HepG2 (cell line): ENCODE results near the gene VSIR. TPM values are rescaled to one million over a fixed set of nuclear protein-coding genes. Genes with fewer than 3 reads are reported as not detected.

ENCODE experiments used
- ATAC-seq: fragments of 200-7000 bp; cut with Tn5 transposase; 3 replicates; pipeline ENCODE4 v1.9.1; 2020; ENCODE audit warnings: mild to moderate bottlenecking, moderate library complexity
- BruUV-seq: library from RNA; stranded (reverse); fragments of 400-500 nt; replicated peaks from 2 replicates; lab custom pipeline; 2021; lab: Mats Ljungman, UMichigan
- CTCF ChIA-PET: fragments of 300-600 bp; formaldehyde crosslinking; extraction: SDS; loops from one replicate; lab custom pipeline; 2021; ENCODE audit warnings: low total read pairs, inconsistent platforms, low intra/inter-chr PET ratio; lab: Yijun Ruan, JAX
- POLR2A ChIA-PET: fragments of 350-600 bp; sonication (Branson Sonifier 250); formaldehyde crosslinking; loops from one replicate; lab custom pipeline; 2020; ENCODE audit warnings: antibody characterized with exemption, inconsistent platforms; lab: Yijun Ruan, JAX
- DNase-seq: peaks from one replicate; pipeline ENCODE4 v3.0.0-alpha.2; 2015; ENCODE audit warnings: low spot score
- FAIRE-seq: peaks from 3 replicates; lab custom pipeline; 2011; peaks lifted over from hg19 to GRCh38; lab: Jason Lieb, UNC
- H2AFZ ChIP-seq: one replicate; pipeline ENCODE4 v1.6.1; 2011; ENCODE audit warnings: low read length, inconsistent platforms
- H3K27ac ChIP-seq: fragments of 300-600 bp; 3 replicates; pipeline ENCODE4 v1.8.0; 2011; ENCODE audit warnings: mixed run types, mild to moderate bottlenecking, mixed read lengths, low read length, inconsistent platforms; ENCODE audit not compliant: insufficient read depth; ENCODE audit errors: extremely low read length
- H3K27me3 ChIP-seq, 2 experiments: fragments of 200-600 bp in 1 of 2; 2 replicates in 1 of 2; 3 replicates in 1 of 2; pipeline versions ENCODE4 v1.6.0 to v1.8.0; 2011; ENCODE audit warnings: low read length in 2 of 2, mild to moderate bottlenecking in 2 of 2, moderate library complexity in 2 of 2, inconsistent platforms in 1 of 2; ENCODE audit not compliant: insufficient read depth in 2 of 2, control insufficient read depth in 1 of 2
- H3K36me3 ChIP-seq, 2 experiments: fragments of 200-600 bp in 1 of 2; replicated peaks in 1 of 2; 2 replicates in 1 of 2; 3 replicates in 1 of 2; pipeline versions ENCODE4 v1.5.1 to v1.8.0; 2011; ENCODE audit warnings: low read length in 2 of 2, inconsistent platforms in 1 of 2; ENCODE audit not compliant: insufficient read depth in 2 of 2, control insufficient read depth in 1 of 2
- H3K4me1 ChIP-seq: 2 replicates; pipeline ENCODE4 v1.5.1; 2012; ENCODE audit warnings: low read length, inconsistent platforms; ENCODE audit not compliant: insufficient read depth
- H3K4me2 ChIP-seq: 2 replicates; pipeline ENCODE4 v1.6.0; 2011; ENCODE audit warnings: low read depth, low read length, inconsistent platforms
- H3K4me3 ChIP-seq, 3 experiments: fragments of 200-600 bp in 1 of 3; sonication (generic), shearing (Covaris generic) in 1 of 3; replicated peaks in 1 of 3; 2 replicates each; pipeline ENCODE4 v1.5.1; 2011 to 2016; ENCODE audit warnings: low read length in 3 of 3, inconsistent platforms in 2 of 3, low read depth in 2 of 3, mild to moderate bottlenecking in 2 of 3, control low read depth in 1 of 3, mixed read lengths in 1 of 3; ENCODE audit not compliant: insufficient read depth in 1 of 3
- H3K79me2 ChIP-seq: one replicate; pipeline ENCODE4 v1.6.1; 2011; ENCODE audit warnings: low read length, inconsistent platforms; ENCODE audit not compliant: insufficient read depth
- H3K9ac ChIP-seq: 2 replicates; pipeline ENCODE4 v1.6.0; 2011; ENCODE audit warnings: mild to moderate bottlenecking, low read depth, low read length, inconsistent platforms; ENCODE audit not compliant: insufficient read depth
- H3K9me3 ChIP-seq: 2 replicates; pipeline ENCODE4 v1.5.1; 2012; ENCODE audit warnings: mild to moderate bottlenecking, low read length
- H4K20me1 ChIP-seq: 2 replicates; pipeline ENCODE4 v1.6.0; 2011; ENCODE audit warnings: inconsistent platforms, mild to moderate bottlenecking, low read length, moderate library complexity; ENCODE audit not compliant: insufficient read depth
- CBX2 ChIP-seq, 2 experiments: fragments of 200-600 bp in 1 of 2; sonication (generic); formaldehyde crosslinking in 1 of 2; IDR thresholded peaks; 2 replicates each; pipeline versions ENCODE4 v1.7.0 to v1.8.1; 2018 to 2022; ENCODE audit warnings: low read depth in 2 of 2, low read length in 1 of 2, mild to moderate bottlenecking in 1 of 2, missing genetic modification reagents in 1 of 2
- DMAP1 ChIP-seq: IDR thresholded peaks from 2 replicates; pipeline ENCODE4 v1.6.1; 2016
- ELK4 ChIP-seq: sonication (generic); formaldehyde crosslinking; IDR thresholded peaks from 2 replicates; pipeline ENCODE4 v1.9.0; 2021; ENCODE audit warnings: missing genetic modification reagents, borderline replicate concordance
- HNF1B ChIP-seq: sonication (generic); formaldehyde crosslinking; IDR thresholded peaks from 2 replicates; pipeline ENCODE4 v1.5.1; 2020; ENCODE audit warnings: mild to moderate bottlenecking, moderate library complexity, missing genetic modification reagents
- MEF2D ChIP-seq: sonication (generic); formaldehyde crosslinking; IDR thresholded peaks from 2 replicates; pipeline ENCODE4 v1.5.1; 2020; ENCODE audit warnings: mild to moderate bottlenecking, missing genetic modification reagents
- PHF5A ChIP-seq: IDR thresholded peaks from one replicate; pipeline ENCODE4 v1.6.1; 2018; ENCODE audit warnings: low read depth, missing genetic modification reagents; ENCODE audit not compliant: unreplicated experiment
- PTBP1 ChIP-seq: fragments of 200-400 bp; formaldehyde crosslinking; IDR thresholded peaks from 2 replicates; pipeline ENCODE4 v1.6.1; 2018; ENCODE audit warnings: low read length, low read depth; ENCODE audit not compliant: poor library complexity, severe bottlenecking
- RERE ChIP-seq: IDR thresholded peaks from 2 replicates; pipeline ENCODE4 v1.6.1; 2016; ENCODE audit warnings: low read depth, missing genetic modification reagents, missing compliant biosample characterization
- TBX2 ChIP-seq: sonication (generic); formaldehyde crosslinking; IDR thresholded peaks from 2 replicates; pipeline ENCODE4 v1.5.0; 2020; ENCODE audit warnings: missing genetic modification reagents, mild to moderate bottlenecking, borderline replicate concordance
- YEATS2 ChIP-seq: sonication (generic); formaldehyde crosslinking; IDR thresholded peaks from 2 replicates; pipeline ENCODE4 v1.4.0; 2020; ENCODE audit warnings: missing genetic modification reagents, borderline replicate concordance
- ZKSCAN5 ChIP-seq: sonication (generic); formaldehyde crosslinking; IDR thresholded peaks from 2 replicates; pipeline ENCODE4 v1.5.1; 2020; ENCODE audit warnings: mild to moderate bottlenecking, missing genetic modification reagents
- ZNF629 ChIP-seq: sonication (generic); formaldehyde crosslinking; conservative IDR thresholded peaks from 2 replicates; pipeline ENCODE4 v1.5.0; 2020; ENCODE audit warnings: missing genetic modification reagents
- ZNF737 ChIP-seq: sonication (generic); formaldehyde crosslinking; IDR thresholded peaks from 2 replicates; pipeline ENCODE4 v1.5.0; 2020; ENCODE audit warnings: missing genetic modification reagents, mild to moderate bottlenecking, borderline replicate concordance
- ZSCAN9 ChIP-seq: IDR thresholded peaks from 2 replicates; pipeline ENCODE4 v1.6.1; 2016; ENCODE audit warnings: borderline replicate concordance
- WGBS: methylation state at CpG from one replicate; pipeline ENCODE4 v1.1.6; 2017; ENCODE audit warnings: low lambda C conversion rate; 5-methylcytosine and 5-hydroxymethylcytosine counted together
- in situ Hi-C: cut with HindIII; loops from 2 replicates; pipeline ENCODE4 v1.10.0; 2017; ENCODE audit warnings: low pct_unique_long_range_greater_than_20kb; ENCODE audit not compliant: extremely low pct_ligation_motif_present
- intact Hi-C: fragments of 100-400 bp; cut with micrococcal nuclease; formaldehyde crosslinking; loops from one replicate; pipeline ENCODE4 v1.10.0; 2022; ENCODE audit not compliant: unreplicated experiment
- polyA plus RNA-seq, 8 experiments: library from polyadenylated mRNA; depleted of rRNA in 3 of 8; stranded (reverse) in 7 of 8; unstranded in 1 of 8; fragments of >200 nt; fragmentation: Illumina TruSeq in 4 of 8; extraction: Trizol in 4 of 8; gene quantifications; 2 replicates each; pipeline versions ENCODE4 v1.2.1 to v1.2.3, GENCODE V29; 2011 to 2016; ENCODE audit warnings: low read depth in 4 of 8, missing spikeins in 1 of 8, mixed read lengths in 1 of 8; ENCODE audit not compliant: insufficient read depth in 1 of 8
- total RNA-seq, 5 experiments: library from RNA; depleted of rRNA; stranded (reverse); fragments of >200 nt; fragmentation: Illumina TruSeq; extraction: Trizol; gene quantifications; 2 replicates each; pipeline ENCODE4 v1.2.3, GENCODE V29; 2016; ENCODE audit warnings: low read depth in 1 of 5

VSIR gene
- total and polyA plus RNA-seq, 2 of the 13 experiments (the other 11 are each of a cell fraction or from before 2014, with no cell fraction given): 0.44 to 3.2 TPM

- no peak overlapping the region for H2AFZ ChIP-seq
- intact Hi-C loops (no loop called here), in situ Hi-C loops (no loop called here)
- H3K4me2 ChIP-seq: no peak overlapping the region; the same call in 1 of the 2 replicates
- ChIA-PET CTCF (no interaction called here), POLR2A (no interaction called here)
- H3K4me1 ChIP-seq: peaks cover 54% of the 10 kb centered on the region
- H3K27me3 ChIP-seq: peaks cover 6 to 32% of the 10 kb centered on the region in 2 experiments; a peak in 3 of 5 replicates
- no peaks in the 10 kb centered on the region for H4K20me1 ChIP-seq
- FAIRE-seq (no peak), ATAC-seq (peak; percentile 6; the same call in 1 of the 3 replicates), DNase-seq (no peak)
- no peak overlapping the region for H3K27ac ChIP-seq
- WGBS: 33% methylated on average over 5 of the region's 11 CpGs
- no peak overlapping the region for H3K4me3 ChIP-seq
- no peaks in the 10 kb centered on the region for H3K36me3 ChIP-seq
- H3K79me2 ChIP-seq: no peaks in the 10 kb centered on the region
- no peak overlapping the region for H3K9ac ChIP-seq
- no TSS peak for BruUV-seq
- H3K9me3 ChIP-seq: no peaks in the 10 kb centered on the region
- TF ChIP-seq PTBP1 (no peak), ZNF737 (CRISPR knock-in tag) (no peak), ZKSCAN5 (no peak), PHF5A (no peak), ZSCAN9 (CRISPR knock-in tag) (no peak), TBX2 (CRISPR knock-in tag) (no peak), CBX2 (IDR thresholded peaks at IDR 0.05; ENCODE audit: low read depth, low read length) (no peak), CBX2 (CRISPR knock-in tag; IDR thresholded peaks at IDR 0.05; ENCODE audit: low read depth) (no peak), DMAP1 (CRISPR knock-in tag) (no peak), ELK4 (CRISPR knock-in tag) (no peak), RERE (CRISPR knock-in tag) (no peak), HNF1B (no peak), YEATS2 (no peak), MEF2D (CRISPR knock-in tag) (no peak), ZNF629 (no peak)
These were observed 15.9 kb downstream of the VSIR start for GRCh38 chr10:71757399-71757922.
